ENCODE data around the gene ALPK3.

Gene ALPK3

GRCh38 chr15:84846269-84846668, 29.1 kb downstream of the ALPK3 start:
- no peak for DNase-seq (ENCODE audit: low read depth in 3 of 3)

- DNase-seq (ENCODE audit: low read depth in 3 of 3) = no peak
Observed at GRCh38 chr15:84847382-84847781, 30.2 kb downstream of the ALPK3 start.

DNA sequence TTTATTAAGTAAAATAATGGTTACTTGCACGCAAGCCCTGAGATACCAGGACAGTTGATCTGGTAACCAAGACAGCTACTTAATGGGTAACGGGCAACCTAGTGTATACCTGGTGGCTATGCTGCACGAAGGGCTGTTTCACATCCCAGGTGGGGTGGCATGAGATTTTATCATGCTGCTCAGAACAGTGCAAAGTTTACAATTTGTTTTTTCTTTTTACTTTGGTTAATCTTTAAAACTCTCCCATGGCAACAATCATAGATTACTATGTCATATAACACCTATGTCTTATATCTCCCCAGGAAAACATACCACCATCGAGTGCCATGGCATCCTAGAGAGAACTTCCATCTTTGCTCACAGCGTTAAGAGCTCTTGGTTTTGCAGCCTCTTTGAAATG, 35.1 kb downstream of the ALPK3 start:
- no peak for DNase-seq (ENCODE audit: low read depth in 3 of 3)

GRCh38 chr15:84855136-84855535, 38.0 kb downstream of the ALPK3 start:
- DNase-seq (ENCODE audit: low read depth in 3 of 3) = no peak

DNA sequence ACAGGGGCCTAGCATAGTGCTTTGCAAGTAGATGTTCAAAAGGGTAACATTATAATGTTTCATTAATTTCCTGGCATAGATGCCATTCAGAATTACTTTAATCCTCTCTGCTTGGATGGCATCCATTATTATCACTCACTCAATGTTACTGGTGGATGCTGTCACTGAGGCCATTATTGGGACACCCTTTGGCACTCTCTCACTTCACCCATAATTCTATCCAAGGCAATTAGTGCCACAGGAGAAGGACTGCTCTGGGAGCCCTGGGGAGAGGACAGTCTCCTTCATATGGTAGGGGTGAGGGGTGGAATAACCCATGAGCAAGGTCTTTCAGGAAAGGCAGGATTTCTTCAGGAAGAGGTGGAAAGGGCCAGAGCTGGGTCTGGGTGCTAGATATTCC, 38.6 kb downstream of the ALPK3 start:
- DNase-seq (ENCODE audit: low read depth in 3 of 3) = no peak

- DNase-seq (ENCODE audit: low read depth in 3 of 3) = no peak
Observed at GRCh38 chr15:84856731-84857417, 39.7 kb downstream of the ALPK3 start.

DNA sequence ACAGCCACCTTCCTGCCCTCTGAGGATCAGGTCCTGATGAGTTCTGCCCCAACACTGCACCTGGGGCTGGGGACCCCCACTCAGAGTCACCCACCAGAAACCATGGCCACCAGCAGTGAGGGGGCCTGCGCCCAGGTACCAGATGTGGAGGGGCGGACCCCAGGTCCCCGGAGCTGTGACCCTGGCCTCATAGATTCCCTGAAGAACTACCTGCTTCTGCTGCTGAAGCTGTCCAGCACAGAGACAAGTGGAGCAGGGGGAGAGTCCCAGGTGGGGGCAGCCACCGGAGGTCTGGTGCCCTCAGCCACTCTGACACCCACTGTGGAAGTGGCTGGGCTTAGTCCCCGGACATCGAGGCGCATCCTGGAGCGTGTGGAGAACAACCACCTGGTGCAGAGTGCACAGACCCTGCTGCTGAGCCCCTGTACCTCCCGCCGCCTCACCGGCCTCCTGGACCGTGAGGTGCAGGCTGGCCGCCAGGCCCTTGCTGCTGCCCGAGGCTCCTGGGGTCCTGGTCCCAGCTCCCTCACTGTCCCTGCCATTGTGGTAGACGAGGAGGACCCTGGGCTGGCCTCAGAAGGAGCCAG, 40.4 kb downstream of the ALPK3 start:
- no peak for DNase-seq (ENCODE audit: low read depth in 3 of 3)

GRCh38 chr15:84858231-84858630, 41.1 kb downstream of the ALPK3 start:
- no peak for DNase-seq (ENCODE audit: low read depth in 3 of 3)

DNA sequence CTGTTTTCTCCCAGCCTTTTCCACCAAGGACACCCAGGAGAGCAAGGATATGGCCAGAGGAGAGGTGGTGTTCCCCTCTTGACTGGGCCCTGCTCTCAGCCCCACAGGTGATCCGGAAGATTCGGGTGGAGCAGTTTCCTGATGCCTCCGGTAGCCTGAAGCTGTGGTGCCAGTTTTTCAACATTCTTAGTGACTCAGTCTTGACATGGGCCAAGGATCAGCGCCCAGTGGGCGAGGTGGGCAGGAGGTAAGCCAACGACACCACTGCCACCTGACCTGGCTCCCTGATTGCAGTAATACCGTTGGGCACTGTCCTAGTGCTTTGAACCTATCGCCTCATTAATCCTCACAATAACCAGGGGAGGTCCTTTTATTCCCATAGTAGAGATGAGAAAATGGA, 42.0 kb downstream of the ALPK3 start:
- no peak for DNase-seq (ENCODE audit: low read depth in 3 of 3)

GRCh38 chr15:84859651-84860050, 42.5 kb downstream of the ALPK3 start:
- no peak for DNase-seq (ENCODE audit: low read depth in 3 of 3)

DNA sequence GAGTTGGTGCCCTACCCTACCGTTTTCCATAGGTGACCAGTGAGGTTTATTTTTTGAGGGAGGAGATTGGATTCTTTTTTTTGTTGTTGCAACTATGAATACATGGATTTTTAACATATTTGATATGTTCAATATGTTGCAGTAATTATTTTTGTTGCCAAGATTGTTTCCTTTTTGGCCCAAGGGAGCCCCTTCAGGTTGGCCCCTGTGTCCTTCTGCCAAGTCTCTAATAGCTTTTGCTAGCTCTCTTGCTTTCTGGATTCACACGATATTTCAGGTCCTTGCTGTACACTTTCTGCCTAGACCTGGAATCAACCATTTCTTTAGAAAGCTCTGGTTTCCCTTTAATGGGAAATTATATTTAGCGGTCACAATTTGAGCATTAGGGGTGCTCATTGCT, 44.6 kb downstream of the ALPK3 start:
- DNase-seq (ENCODE audit: low read depth in 3 of 3) = no peak

DNA sequence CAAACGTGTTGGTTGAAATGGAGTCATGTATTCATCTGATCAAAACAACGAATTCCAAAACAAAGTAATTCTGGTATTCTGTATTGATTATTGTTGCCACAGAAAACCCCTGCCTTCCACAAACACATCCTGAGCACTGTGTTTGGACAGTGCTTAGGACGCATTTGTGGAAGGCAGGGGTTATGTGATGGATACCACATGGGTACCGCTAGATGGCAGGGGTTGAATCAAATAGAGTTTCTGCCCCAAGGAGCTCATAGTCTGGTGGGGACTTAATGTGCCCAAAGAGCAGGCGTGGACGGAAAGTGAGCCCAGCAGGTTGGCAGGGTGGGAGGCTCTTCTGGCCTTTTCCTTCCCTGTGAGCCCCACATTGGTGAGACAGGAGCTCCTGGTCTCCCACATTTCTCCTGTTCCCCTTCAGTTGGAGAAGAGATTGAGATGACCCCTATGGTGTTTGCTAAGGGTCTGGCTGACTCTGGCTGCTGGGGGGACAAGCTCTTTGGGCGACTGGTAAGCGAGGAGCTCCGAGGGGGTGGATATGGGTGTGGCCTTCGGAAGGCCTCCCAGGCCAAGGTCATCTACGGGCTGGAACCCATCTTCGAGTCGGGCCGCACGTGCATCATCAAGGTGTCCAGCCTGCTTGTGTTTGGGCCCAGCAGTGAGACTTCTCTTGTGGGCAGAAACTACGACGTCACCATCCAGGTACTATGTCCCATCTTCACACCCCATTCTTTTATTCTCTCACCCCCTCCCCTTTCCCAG, 45.2 kb downstream of the ALPK3 start:
- no peak for DNase-seq (ENCODE audit: low read depth in 3 of 3)

GRCh38 chr15:84863565-84864443, 46.6 kb downstream of the ALPK3 start:
- DNase-seq (ENCODE audit: low read depth in 3 of 3) = no peak

GRCh38 chr15:84864444-84864795, 47.3 kb downstream of the ALPK3 start:
- DNase-seq (ENCODE audit: low read depth in 3 of 3) = no peak

DNA sequence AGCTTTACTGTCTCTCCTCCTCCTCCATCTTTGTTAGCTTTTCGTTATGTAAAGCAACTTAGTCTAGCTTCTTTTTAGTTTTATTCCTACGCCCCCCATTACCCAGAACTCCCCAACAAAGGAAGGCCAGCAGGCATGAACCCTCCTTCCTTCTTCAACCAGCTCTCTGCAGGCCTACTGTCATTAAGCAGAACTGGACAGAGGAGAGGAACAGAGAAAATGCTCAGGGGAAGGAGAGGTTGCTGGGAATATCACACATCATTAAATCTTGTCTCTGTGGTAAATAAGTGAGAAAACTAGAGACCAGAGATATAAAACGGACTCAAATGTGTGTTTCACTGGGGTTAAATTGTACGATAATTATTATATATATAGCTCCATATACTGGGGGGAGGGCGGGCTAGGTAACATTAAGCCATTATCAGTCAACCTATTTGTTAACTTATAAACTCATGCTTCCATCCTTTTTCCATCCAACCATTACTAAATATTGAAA, 48.0 kb downstream of the ALPK3 start:
- DNase-seq (ENCODE audit: low read depth in 3 of 3) = no peak

DNA sequence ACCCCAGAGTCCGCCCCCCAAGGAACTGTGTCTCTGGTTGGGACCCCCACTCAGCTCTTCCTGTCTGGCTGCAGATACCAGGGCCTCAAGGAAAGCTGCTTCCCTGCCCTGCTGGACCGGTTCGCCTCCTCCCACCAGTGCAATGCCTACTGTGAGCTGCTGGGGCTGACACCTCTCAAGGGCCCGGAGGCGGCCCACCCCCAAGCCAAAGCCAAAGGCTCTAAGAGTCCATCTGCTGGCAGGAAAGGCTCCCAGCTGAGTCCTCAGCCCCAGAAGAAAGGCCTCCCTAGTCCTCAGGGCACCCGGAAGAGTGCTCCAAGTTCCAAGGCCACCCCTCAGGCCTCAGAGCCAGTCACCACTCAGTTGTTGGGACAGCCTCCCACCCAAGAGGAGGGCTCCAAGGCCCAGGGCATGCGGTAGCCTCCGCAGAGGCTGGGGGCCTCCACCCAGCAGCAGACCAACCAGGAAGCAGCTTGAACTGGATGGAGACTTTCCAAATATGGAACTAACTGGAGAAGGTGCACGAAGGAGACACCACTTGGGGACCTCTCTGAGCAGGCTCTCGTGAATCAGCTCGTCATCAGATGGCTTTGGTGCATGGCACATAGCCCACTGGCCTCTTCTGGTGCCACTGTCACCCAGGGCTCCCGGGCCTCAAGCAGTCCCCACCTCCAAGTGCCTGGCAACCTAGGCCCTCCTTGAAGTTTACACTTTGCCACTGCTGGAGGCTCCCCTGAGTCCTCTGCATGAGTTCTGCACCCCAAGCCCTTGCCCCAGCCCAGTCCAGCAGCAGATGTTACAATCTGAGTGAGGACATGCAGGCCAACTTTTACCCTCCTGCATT, 51.1 kb downstream of the ALPK3 start:
- DNase-seq (ENCODE audit: low read depth in 3 of 3) = no peak

DNA sequence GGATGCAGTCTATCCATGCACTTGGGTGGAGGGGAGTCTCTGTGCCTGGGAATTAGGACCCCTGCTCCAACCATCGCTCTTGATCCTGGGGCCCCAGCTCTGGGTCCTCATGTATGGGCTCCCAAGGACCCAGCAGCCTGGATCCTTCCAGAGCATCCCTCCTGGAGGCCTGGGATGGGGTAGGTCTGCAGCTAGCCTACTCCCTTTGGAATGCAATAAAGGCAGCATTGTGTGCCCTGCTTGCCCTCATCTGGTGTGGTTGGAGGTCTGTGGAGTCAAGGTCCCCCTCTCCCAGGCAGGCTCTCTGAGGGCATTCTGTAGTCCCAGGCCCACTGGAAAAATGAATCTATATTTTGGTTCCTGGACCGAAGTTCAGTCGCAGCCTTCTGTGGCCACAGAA, 52.4 kb downstream of the ALPK3 start:
- DNase-seq (ENCODE audit: low read depth in 3 of 3) = no peak

DNA sequence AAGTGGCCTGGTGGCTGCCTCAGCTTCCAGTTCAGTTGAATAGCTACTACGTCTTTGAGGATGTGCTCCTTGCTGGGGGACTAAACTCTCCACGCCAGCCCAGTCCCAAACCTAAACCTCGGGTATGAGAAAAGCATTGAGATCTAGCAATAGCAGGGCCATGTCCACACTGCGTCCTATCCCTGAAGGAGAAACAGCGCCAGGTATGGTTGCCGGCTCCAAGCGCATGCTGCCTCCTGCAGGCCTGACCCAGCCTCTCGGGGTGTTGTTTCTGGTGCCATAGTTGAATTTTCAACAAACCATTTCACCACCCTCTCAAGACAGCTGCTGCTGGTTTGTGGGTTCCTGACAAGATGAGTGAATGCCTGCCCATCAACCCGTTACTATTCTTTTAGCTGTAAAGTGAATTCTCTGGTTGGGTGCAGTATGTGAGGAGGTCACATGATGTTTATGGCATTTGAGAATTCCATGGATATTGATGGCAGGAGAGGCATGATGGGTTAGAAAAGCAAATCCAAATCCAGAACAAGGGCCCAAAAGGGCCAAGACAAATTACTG, 54.4 kb downstream of the ALPK3 start:
- DNase-seq (ENCODE audit: low read depth in 3 of 3) = no peak

GRCh38 chr15:84872009-84872910, 55.1 kb downstream of the ALPK3 start:
- DNase-seq (ENCODE audit: low read depth in 3 of 3) = no peak

DNA sequence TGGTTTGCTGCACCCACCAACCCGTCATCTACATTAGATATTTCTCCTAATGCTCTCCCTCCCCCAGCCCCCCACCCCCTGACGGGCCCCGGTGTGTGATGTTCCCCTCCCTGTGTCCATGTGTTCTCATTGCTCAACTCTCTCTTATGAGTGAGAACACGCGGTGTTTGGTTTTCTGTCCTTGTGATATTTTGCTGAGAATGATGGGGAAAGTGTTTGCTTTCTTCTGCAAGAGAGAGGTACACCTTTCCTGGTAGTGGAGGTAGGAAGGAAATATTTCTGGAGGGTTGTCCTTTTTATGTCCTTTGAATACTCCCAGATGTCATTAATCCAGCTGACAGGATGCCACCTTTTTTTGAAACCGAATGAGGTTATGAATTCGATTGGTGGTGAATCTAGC, 56.8 kb downstream of the ALPK3 start:
- no peak for DNase-seq (ENCODE audit: low read depth in 3 of 3)
